H1 (cell line): ENCODE measurements around the gene EXD2.

Source experiments
- BCL11A ChIP-seq, 2 experiments: IDR thresholded peaks; one replicate each; pipeline ENCODE4 v1.6.1; 2011; ENCODE audit warnings: low read depth in 2 of 2, low read length in 2 of 2, mild to moderate bottlenecking in 2 of 2
- CHD2 ChIP-seq: IDR thresholded peaks from 2 replicates; pipeline ENCODE4 v1.6.1; 2012; ENCODE audit warnings: low read length, improper control_type of control experiment
- GABPA ChIP-seq: IDR thresholded peaks from 2 replicates; pipeline ENCODE4 v1.6.1; 2011; ENCODE audit warnings: mild to moderate bottlenecking, low read length, moderate library complexity, borderline replicate concordance; ENCODE audit not compliant: insufficient read depth
- HDAC6 ChIP-seq: IDR thresholded peaks from one replicate; pipeline ENCODE4 v1.7.1; 2012; ENCODE audit warnings: low read depth, mild to moderate bottlenecking, inconsistent platforms, low read length, moderate library complexity
- POLR2A ChIP-seq, 2 experiments: IDR thresholded peaks; 1 replicate in 1 of 2; 2 replicates in 1 of 2; pipeline ENCODE4 v1.6.1; 2011; ENCODE audit warnings: low read depth in 2 of 2, low read length in 2 of 2, mild to moderate bottlenecking in 2 of 2; ENCODE audit errors: control extremely low read depth in 1 of 2
- SIN3A ChIP-seq, 2 experiments: IDR thresholded peaks in 1 of 2; conservative IDR thresholded peaks in 1 of 2; 2 replicates each; pipeline ENCODE4 v1.6.1; 2011 to 2012; ENCODE audit warnings: low read length in 2 of 2, improper control_type of control experiment in 1 of 2, low read depth in 1 of 2, mild to moderate bottlenecking in 1 of 2
- SRF ChIP-seq: IDR thresholded peaks from 2 replicates; pipeline ENCODE4 v1.6.1; 2011; ENCODE audit warnings: mild to moderate bottlenecking, low read depth, low read length, moderate library complexity
- TF ChIP-seq, protein P1 (sequence below): IDR thresholded peaks from 2 replicates; pipeline ENCODE4 v1.6.1; 2012; ENCODE audit warnings: inconsistent platforms
- TF ChIP-seq, protein P2 (sequence below), 3 experiments: IDR thresholded peaks; 1 replicate in 2 of 3; 2 replicates in 1 of 3; pipeline versions ENCODE4 v1.5.1 to v1.6.1; 2011; ENCODE audit warnings: low read length in 3 of 3, mild to moderate bottlenecking in 3 of 3, inconsistent platforms in 2 of 3, low read depth in 1 of 3, moderate library complexity in 1 of 3; ENCODE audit not compliant: insufficient read depth in 1 of 3; ENCODE audit errors: control extremely low read depth in 1 of 3
- TF ChIP-seq, protein P3 (sequence below): IDR thresholded peaks from 2 replicates; pipeline ENCODE4 v1.6.1; 2011; ENCODE audit warnings: low read length, improper control_type of control experiment

DNA sequence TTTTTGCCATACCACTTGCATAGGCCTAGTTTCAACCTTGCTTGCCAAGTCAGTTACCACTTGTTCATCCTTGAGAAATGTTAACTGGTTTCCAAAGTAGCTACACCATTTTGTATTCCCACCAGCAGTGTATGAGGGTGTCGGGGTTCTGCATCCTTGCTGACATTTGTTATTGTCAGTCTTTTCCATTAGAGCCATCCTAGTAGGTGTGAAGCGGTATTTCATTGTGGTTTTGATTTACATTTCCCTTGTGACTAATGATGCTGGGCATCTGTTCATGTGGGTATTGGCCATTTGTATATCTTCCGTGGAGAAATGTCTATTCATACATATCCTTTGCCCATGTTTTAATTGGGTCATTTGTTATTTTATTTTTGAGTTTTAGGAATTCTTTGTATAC, 41.1 kb downstream of the EXD2 start:
- no peak for TF ChIP-seq CHD2
- no peak for TF ChIP-seq HDAC6
- TF ChIP-seq, protein P1, sequence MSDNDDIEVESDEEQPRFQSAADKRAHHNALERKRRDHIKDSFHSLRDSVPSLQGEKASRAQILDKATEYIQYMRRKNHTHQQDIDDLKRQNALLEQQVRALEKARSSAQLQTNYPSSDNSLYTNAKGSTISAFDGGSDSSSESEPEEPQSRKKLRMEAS, result no peak
- TF ChIP-seq, protein P2, sequence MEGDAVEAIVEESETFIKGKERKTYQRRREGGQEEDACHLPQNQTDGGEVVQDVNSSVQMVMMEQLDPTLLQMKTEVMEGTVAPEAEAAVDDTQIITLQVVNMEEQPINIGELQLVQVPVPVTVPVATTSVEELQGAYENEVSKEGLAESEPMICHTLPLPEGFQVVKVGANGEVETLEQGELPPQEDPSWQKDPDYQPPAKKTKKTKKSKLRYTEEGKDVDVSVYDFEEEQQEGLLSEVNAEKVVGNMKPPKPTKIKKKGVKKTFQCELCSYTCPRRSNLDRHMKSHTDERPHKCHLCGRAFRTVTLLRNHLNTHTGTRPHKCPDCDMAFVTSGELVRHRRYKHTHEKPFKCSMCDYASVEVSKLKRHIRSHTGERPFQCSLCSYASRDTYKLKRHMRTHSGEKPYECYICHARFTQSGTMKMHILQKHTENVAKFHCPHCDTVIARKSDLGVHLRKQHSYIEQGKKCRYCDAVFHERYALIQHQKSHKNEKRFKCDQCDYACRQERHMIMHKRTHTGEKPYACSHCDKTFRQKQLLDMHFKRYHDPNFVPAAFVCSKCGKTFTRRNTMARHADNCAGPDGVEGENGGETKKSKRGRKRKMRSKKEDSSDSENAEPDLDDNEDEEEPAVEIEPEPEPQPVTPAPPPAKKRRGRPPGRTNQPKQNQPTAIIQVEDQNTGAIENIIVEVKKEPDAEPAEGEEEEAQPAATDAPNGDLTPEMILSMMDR (IDR thresholded peaks at IDR 0.05; ENCODE audit: control extremely low read depth in 1 of 3, insufficient read depth in 1 of 3, low read depth in 1 of 3, low read length in 3 of 3), result no peak
- TF ChIP-seq, protein P3, sequence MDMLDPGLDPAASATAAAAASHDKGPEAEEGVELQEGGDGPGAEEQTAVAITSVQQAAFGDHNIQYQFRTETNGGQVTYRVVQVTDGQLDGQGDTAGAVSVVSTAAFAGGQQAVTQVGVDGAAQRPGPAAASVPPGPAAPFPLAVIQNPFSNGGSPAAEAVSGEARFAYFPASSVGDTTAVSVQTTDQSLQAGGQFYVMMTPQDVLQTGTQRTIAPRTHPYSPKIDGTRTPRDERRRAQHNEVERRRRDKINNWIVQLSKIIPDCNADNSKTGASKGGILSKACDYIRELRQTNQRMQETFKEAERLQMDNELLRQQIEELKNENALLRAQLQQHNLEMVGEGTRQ, result no peak
- no peak for TF ChIP-seq SIN3A (conservative IDR thresholded peaks at IDR 0.05 in 1 of 2, IDR thresholded peaks at IDR 0.05 in 1 of 2; ENCODE audit: low read depth in 1 of 2, low read length in 2 of 2)
- no peak for TF ChIP-seq BCL11A (IDR thresholded peaks at IDR 0.05; ENCODE audit: low read depth in 2 of 2, low read length in 2 of 2)
- TF ChIP-seq GABPA, result no peak
- no peak for TF ChIP-seq SRF
- TF ChIP-seq POLR2A (IDR thresholded peaks at IDR 0.05; ENCODE audit: control extremely low read depth in 1 of 2, low read depth in 2 of 2, low read length in 2 of 2), result no peak
